ENCODE measurements around the gene SH3RF3.
"Not testable (repeated sequence)": the region's sequence is repeated elsewhere in the genome, so short reads cannot be mapped to it uniquely, and the experiment has no call there.

SH3RF3 gene

DNA sequence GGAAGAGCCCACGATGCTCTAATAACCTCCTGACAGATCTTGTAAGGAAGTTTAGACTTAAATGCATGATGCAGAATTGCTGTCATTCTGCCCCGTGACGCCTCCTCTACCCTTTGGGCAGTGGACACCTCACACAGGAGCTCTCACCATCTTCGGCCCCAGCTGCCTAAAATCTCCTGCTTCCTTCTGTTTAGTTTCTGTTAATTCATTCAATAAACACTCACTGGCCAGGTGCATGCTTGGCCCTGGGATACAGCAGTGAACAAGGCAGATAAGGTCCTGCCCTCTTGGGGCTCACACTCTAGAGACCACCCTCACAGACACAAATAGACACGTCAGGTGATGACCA is 403.7 kb downstream of the SH3RF3 start:
- DNase-seq, result no peak

- no peak for DNase-seq
Measured at GRCh38 chr2:109533823-109534222, 404.8 kb downstream of the SH3RF3 start.

DNA sequence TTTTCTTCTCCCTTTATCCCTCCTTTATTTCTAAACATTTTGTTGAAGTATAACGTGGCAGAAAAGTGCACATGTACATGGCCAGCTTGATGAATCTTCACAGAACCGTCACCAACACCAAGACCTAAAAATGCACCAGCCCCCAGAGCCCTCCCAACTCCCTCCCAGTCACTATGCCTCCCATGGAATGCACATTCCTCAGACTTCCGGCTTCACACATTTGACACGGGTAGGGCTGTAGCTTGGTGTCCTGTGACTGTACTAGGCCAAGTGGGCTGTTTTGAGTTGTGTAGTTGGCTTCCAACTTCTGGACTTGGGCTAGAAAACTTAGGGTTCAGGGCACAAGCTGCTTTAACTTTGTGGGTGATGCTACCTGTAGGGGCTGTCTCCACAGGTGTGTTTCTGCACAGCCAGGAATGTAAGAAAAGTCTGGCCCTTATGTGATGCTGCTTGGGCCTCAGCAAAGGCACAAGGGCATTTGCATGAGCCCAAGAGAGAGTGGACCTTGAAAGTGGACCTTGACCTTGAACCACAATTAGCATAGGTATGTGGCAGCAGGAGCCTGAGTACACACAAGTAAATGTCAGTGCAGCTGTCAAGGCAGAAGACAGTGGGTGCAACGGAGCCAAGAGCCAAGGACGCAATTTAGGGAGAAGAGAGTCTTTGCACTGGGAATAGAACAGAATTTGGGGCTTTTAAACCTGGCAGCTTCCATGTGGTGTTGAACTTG is 406.4 kb downstream of the SH3RF3 start:
- no peak for DNase-seq

DNA sequence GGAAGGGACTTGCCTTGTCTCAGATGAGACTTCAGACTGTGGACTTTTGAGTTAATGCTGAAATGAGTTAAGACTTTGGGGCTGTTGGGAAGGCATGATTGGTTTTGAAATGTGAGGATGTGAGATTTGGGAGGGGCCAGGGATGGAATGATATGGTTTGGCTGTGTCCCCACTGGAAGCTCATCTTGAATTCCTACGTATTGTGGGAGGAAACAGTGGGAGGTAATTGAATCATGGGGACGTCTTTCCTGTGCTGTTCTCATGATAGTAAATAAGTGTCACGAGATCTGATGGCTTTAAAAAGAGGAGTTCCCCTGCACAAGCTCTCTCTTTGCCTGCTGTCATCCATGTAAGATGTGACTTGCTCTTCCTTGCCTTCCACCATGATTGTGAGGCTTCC is 407.6 kb downstream of the SH3RF3 start:
- DNase-seq, result not testable (repeated sequence)

DNA sequence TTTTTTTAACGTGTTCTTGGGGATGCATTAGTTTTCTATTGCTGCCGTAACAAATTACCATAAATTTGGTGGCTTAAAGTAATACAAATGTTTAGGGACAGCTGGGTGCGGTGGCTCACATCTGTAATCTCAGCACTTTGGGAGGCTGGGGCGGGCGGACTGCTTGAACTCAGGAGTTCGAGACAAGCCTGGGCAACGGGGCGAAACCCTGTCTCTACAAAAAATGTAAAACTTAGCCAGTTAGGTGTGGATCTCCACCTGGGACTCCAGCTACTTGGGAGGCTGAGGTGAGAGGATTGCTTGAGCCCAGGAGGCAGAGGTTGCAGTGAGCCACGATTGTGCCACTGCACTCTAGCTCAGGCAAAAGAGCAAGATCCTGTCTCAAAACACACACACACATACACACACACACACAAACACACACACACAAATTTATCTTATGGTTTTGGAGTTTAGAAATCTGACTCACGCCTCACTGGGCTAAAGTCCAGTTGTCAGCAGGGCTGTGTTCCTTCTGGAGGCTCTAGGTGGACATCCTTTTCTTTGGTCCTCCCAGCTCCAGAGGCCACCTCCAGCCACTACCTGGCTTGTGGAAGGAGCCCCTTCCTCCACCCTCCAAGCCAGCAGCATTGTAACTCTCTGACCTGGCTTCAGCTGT is 408.7 kb downstream of the SH3RF3 start:
- DNase-seq, result no peak

DNA sequence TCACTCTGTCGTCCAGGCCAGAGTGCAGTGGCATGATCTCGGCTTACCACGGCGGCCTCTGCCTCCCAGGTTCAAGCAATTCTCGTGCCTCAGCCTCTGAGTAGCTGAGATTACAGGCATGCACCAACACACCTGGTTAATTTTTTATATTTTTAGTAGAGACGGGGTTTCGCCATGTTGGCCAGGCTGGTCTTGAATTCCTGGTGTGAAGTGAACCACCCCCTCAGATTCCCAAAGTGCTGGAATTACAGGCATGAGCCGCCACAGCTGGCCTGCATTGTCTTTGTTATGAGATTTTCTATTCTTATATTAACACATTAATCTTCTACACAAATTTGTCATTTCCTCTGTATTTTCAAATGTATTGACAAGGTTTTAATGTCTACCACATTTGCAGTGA is 409.5 kb downstream of the SH3RF3 start:
- no peak for DNase-seq

DNA sequence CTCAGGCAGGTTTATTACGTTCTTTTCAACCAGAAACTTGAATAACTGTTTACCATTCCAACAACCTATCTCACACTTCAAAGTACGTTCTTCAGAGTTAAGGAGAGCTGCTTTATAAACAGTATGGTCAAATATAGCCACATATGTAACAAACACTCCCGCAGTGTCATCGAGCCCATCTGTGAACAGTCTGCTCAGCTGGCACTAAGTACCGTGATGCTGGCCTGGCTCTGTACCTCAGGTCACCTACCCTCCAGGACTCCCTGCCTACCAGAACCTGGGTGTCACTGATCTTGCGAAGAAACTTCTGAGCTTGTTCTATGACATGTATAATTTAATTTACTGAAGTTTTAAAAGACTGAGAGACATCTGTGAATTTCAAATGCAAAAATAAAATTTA is 413.4 kb downstream of the SH3RF3 start:
- DNase-seq, result no peak

DNA sequence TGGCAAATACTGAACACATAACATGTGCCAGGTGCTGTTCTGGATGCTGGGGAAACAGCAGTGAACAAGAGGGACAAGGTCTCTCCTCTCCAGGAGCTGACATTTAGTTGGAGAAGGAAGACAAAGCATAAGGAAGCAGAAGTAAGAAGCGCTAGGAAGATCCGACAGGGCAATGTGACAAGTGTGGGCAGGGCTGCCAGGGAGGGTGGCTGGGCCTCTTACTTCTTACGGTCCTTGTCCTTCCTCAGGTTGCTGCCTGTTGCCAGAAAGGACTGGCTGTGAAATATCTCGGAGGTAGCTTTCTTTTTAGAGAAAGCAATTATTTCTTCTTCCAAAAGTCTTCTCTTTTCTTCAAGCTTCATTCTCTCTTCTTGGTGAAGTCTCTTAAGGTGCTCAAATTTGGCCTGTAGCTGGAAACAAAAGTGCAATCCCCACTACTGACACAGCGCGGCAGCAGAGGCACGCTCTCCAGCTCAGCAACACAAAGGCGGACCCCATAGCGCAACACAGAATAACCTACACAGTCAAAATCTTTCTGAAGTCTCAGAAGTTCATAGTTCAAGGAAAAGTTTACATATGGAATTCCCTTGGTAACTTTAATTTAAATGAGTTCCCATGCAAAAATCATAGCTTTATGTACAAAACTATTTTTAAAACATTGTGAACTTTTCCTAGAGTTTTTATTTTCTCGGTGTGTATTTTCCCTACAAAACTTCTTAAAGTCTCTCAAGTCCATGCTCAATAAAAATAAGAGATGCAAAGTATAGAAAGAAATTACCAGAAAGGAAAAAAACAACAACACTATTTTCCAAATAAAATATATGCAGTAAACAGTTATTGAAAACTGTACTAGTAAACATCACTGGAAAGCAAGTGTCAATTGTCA is 417.1 kb downstream of the SH3RF3 start:
- peak; percentile 24 for DNase-seq

GRCh38 chr2:109547280-109547679 is 418.3 kb downstream of the SH3RF3 start:
- no peak for DNase-seq

- DNase-seq, result no peak
Measured at GRCh38 chr2:109549016-109549590, 420.1 kb downstream of the SH3RF3 start.

All from amniotic stem cell (primary cell).